GM12874 (cell line): Measurements from ENCODE around the gene DUS1L.
A peak's percentile ranks its signal among the peaks of the same experiment; 100 is the strongest.

Experiments
- CTCF ChIP-seq: IDR thresholded peaks from 2 replicates; pipeline ENCODE4 v1.5.1; 2011; ENCODE audit warnings: low read depth, mild to moderate bottlenecking, control low read depth, low read length, moderate library complexity; ENCODE audit not compliant: insufficient read depth

DUS1L gene

DNA sequence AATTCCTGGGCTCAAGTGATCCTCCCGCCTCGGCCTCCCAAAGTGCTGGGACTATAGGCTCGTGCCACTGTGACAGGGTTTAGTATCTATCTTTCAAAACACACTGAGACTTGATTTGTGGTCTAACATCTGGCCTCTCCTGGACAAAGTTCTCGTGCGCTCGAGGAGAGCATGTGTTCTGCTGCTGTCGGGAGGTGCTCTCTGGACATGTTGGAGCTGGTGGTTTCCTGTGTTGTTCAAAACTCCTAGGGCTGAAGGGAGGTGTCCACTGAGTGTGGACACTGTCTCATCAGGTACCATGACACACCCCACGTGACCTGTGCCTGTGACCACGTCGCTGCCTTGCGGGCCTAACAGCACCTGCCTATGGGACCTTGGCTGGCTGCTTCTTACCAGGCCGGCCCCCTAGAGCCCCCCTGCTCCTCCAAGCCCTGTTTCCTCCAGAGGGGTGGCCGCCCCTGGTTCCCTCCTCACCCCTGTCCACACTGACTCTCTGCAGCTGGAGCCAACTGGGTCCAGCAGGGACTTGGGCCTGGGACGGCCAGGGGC lies 19.6 kb downstream of the DUS1L start:
- TF ChIP-seq CTCF: no peak

DNA sequence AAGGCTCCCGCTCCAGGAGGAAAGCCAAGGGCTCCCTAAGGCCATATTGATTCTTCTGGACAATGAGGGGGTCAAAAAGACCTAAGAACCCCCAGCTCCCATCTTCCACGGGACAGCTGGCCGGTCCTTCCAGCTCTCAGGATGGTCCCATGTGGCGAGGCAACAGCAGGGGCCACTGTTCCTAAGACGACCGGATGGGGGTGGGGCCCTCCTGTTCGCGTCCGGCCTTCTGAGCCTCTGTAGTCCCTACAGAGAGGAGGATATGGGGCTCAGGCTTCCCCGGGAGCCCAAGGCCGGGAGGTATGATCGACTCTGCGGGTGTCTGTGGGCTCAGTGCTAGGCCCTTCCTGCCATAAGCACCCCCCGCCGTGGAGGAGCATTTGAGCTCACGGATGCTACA lies 22.1 kb downstream of the DUS1L start:
- no peak for TF ChIP-seq CTCF

GRCh38 chr17:82042649-82043048 lies 23.0 kb downstream of the DUS1L start:
- no peak for TF ChIP-seq CTCF

DNA sequence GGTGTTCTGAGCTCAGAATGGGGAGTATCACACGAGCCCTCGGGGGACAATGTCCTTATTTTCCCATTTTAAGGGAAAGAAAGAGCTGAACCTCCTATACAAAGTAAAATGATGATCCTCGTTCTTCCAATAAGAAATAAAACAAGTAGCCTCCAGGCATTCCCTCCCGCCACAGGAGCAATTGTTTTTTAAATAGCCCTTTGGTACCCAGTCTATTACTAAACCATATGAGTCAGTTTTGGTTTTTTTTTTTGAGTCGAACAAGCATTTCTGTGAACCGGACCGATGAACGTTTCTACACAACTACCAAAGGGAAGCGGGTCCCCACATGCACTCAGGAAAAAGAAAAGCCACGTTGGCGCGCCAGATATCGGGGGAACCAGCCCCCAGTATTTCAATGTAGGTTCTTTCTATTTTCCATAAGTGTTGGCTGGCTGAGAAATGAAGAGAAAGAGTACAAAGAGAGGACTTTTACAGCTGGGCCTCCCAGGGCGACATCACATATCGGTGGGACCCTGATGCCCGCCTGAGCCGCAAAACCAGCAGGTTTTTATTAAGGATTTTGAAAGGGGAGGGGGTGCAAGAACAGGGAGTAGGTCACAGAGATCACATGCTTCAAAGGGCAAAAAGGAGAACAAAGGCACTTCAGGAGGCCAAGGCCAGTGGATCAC lies 24.3 kb downstream of the DUS1L start:
- TF ChIP-seq CTCF: no peak

- no peak for TF ChIP-seq CTCF
Observed at GRCh38 chr17:82039695-82040299, 25.8 kb downstream of the DUS1L start.

- TF ChIP-seq CTCF: no peak
Observed at GRCh38 chr17:82037889-82038195, 27.8 kb downstream of the DUS1L start.

DNA sequence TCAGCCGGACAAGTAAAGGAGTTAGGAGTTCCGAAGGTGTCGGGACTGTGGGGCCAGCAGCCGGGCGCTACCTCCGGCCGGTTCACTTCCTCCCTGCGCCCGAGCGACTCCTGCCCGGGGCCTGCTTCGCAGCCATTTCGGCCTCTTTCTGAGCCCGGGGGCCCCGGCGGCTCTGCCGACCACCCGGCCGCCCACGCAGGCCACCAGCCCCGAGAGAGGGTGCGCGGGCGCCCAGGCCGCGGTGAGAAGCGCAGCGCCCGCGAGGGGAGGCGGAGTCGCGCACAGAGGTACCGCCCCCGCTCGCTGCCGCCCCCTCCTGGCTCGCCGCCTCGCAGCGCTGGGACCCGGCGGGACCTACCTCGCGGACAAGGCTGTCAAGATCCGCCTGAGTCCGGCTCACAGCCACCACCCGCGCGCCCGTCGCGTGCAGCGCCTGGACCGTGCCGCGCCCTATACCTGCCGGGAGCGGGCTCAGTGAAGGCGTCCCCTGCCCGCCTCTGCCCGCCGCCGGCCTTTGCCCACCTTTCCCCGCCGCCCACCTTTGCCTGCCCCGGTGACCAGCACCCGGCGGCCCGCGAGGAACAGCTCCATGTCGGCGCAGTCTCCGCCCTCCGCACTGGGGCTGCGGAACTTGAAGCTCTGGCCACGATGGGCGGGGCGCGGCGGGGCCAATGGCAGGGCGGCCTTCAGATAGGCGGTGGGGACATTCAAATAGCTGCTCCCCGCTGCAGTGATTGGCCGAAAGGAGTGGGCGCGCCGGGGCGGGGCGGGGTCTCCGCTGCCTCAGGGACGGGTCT lies 28.3 kb downstream of the DUS1L start, which contains the start of gene DCXR:
TSS of gene DCXR (minus strand) at position 606 of the 797 bp plus-strand sequence. CDS start at position 591, 15 bp downstream.
- TF ChIP-seq CTCF: peak; percentile 98
